ENCODE results near the gene RNF133.

DNA sequence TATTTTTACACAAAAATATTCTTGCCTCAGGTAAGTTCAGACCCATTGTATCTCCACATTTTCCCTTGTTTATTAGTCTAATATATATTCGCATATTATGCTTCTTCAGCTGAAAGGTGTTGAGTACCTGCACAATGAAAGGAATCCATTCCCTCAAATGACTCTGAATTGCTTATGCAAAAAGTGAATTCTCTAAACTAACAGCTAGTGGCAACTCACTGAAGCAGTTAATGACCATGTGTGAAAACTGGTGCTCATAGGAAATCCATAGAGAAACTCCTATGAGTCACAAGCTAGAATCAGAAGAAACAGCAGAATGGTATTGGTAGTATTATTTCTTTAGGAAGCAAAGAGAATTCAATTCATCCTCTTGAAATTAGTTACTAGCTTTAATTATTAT lies 37.3 kb upstream of the RNF133 start:
- TF ChIP-seq, protein P1, sequence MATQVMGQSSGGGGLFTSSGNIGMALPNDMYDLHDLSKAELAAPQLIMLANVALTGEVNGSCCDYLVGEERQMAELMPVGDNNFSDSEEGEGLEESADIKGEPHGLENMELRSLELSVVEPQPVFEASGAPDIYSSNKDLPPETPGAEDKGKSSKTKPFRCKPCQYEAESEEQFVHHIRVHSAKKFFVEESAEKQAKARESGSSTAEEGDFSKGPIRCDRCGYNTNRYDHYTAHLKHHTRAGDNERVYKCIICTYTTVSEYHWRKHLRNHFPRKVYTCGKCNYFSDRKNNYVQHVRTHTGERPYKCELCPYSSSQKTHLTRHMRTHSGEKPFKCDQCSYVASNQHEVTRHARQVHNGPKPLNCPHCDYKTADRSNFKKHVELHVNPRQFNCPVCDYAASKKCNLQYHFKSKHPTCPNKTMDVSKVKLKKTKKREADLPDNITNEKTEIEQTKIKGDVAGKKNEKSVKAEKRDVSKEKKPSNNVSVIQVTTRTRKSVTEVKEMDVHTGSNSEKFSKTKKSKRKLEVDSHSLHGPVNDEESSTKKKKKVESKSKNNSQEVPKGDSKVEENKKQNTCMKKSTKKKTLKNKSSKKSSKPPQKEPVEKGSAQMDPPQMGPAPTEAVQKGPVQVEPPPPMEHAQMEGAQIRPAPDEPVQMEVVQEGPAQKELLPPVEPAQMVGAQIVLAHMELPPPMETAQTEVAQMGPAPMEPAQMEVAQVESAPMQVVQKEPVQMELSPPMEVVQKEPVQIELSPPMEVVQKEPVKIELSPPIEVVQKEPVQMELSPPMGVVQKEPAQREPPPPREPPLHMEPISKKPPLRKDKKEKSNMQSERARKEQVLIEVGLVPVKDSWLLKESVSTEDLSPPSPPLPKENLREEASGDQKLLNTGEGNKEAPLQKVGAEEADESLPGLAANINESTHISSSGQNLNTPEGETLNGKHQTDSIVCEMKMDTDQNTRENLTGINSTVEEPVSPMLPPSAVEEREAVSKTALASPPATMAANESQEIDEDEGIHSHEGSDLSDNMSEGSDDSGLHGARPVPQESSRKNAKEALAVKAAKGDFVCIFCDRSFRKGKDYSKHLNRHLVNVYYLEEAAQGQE (IDR thresholded peaks at IDR 0.05; ENCODE audit: borderline replicate concordance), result no peak
- TF ChIP-seq, protein P1 (CRISPR knock-in tag; IDR thresholded peaks at IDR 0.05; ENCODE audit: low read depth), result no peak
- TF ChIP-seq, protein P2, sequence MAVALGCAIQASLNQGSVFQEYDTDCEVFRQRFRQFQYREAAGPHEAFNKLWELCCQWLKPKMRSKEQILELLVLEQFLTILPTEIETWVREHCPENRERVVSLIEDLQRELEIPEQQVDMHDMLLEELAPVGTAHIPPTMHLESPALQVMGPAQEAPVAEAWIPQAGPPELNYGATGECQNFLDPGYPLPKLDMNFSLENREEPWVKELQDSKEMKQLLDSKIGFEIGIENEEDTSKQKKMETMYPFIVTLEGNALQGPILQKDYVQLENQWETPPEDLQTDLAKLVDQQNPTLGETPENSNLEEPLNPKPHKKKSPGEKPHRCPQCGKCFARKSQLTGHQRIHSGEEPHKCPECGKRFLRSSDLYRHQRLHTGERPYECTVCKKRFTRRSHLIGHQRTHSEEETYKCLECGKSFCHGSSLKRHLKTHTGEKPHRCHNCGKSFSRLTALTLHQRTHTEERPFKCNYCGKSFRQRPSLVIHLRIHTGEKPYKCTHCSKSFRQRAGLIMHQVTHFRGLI (CRISPR knock-in tag; IDR thresholded peaks at IDR 0.05), result no peak
- no peak for TF ChIP-seq ESRRA (IDR thresholded peaks at IDR 0.05; ENCODE audit: borderline replicate concordance, low read depth)
- TF ChIP-seq, protein P3, sequence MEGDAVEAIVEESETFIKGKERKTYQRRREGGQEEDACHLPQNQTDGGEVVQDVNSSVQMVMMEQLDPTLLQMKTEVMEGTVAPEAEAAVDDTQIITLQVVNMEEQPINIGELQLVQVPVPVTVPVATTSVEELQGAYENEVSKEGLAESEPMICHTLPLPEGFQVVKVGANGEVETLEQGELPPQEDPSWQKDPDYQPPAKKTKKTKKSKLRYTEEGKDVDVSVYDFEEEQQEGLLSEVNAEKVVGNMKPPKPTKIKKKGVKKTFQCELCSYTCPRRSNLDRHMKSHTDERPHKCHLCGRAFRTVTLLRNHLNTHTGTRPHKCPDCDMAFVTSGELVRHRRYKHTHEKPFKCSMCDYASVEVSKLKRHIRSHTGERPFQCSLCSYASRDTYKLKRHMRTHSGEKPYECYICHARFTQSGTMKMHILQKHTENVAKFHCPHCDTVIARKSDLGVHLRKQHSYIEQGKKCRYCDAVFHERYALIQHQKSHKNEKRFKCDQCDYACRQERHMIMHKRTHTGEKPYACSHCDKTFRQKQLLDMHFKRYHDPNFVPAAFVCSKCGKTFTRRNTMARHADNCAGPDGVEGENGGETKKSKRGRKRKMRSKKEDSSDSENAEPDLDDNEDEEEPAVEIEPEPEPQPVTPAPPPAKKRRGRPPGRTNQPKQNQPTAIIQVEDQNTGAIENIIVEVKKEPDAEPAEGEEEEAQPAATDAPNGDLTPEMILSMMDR (IDR thresholded peaks at IDR 0.05 in 2 of 3, conservative IDR thresholded peaks at IDR 0.05 in 1 of 3; ENCODE audit: insufficient read depth in 2 of 3, low read depth in 1 of 3, low read length in 3 of 3), result no peak

Data from K562 (cell line).